AG08396 (cell line): ENCODE measurements around the gene VMAC.

Experiments used
- DNase-seq: peaks from one replicate; pipeline ENCODE4 v3.0.0; 2012; ENCODE audit warnings: low spot score, mixed read lengths

Gene VMAC

DNA sequence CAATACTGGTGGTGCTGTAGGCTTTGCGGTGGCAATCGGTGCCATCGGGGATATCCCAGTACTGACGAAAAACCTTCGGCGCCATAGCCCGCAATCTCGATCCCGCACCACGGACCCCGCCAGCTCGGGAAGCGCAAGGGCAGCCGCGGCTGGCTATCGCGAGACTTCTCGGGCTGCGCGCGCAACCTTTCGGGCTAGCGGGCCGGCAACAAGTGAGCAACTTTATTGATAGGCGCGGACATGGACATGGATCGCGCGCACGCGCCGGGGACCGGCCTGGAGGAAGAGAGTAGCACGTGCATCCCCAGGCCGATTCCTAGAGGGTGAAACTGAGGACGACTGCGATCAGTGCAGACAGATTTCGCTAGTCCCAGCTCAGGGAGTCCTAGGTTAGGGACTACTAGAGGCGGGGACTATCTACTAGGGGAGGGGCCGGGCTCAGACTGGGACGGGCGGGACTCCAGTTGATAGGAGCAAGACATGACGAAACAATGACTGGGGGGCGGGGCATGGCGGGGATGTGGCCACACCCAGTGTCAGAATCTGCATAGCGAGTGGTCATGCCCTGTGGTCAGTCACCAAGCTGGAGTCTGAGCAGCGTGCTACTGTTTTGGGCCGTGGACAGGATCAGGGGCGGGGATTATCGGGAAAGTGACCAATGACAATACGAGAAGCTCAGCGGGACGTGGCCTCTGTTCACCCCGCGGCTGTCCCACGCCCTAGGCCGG, 884 bp upstream of the VMAC start, which contains the start of gene NDUFA11:
Gene NDUFA11 (minus strand): TSS at position 167 of the 728 bp plus-strand sequence. CDS start 82 bp downstream, at position 85.
- DNase-seq, result peak; percentile 95

- DNase-seq, result no peak
Observed at GRCh38 chr19:5905114-5905778, 574 bp downstream of the VMAC start.

DNA sequence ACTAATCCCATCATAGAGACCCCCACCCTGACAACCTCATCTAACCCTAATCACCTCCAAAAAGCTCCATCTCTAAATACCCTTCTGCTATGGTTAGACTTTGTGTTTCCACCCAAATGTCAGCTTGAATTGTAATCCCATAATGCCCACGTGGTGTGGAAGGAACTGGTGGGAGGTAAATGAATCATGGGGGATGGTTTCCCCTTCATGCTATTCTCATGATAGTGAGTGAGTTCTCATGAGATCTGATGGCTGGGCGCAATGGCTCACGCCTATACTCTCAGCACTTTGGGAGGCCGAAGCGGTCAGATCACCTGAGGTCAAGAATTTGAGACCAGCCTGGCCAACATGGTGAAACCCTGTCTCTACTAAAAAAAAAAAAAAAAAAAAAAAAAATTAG, 2.6 kb downstream of the VMAC start:
- no peak for DNase-seq

DNA sequence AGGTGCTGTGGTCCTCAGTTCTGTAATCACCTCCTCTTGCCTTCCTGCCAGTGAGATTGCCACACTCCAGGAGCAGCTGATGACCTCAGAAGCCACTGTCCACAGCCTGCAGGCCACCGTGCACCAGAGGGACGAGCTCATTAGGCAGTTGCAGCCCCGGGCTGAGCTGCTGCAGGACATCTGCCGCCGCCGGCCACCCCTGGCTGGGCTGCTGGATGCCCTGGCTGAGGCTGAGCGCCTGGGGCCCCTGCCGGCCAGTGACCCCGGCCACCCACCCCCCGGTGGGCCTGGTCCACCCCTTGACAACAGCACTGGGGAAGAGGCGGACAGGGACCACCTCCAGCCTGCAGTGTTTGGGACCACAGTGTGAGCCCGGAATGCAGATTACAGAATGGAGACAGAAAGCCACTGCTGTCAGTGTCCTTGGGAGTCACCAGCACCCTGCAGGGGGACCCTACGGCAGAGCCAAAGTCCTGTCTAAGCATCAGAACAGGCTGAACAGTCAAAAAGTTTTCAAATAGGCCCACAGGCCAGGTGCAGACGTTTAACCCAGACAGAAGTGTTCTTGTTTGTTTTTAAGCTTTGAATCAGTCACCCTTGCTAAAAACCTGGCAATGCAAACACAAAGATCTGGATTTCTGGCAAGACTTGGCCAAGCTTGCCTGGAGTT, 4.2 kb downstream of the VMAC start:
- no peak for DNase-seq

DNA sequence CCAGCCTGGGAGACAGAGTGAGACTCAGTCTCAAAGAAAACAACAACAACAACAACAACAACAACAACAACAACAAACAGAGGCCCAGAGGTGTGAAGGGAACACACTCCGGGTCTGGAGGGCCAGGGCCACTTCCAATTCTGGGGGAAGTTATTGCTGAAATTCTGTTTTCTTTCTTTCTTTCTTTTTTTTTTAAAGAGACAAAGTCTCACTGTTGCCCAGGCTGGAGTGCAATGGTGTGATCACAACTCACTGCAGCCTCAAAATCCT, 5.9 kb downstream of the VMAC start:
- DNase-seq, result no peak

- DNase-seq, result no peak
Observed at GRCh38 chr19:5911366-5911765, 6.7 kb downstream of the VMAC start.

- peak; percentile 82 for DNase-seq
Observed at GRCh38 chr19:5913739-5914357, 9.2 kb downstream of the VMAC start, which contains the start of gene CAPS. Gene CAPS (plus strand): TSS chr19:5914254. CDS start chr19:5914407, 153 bp downstream.

DNA sequence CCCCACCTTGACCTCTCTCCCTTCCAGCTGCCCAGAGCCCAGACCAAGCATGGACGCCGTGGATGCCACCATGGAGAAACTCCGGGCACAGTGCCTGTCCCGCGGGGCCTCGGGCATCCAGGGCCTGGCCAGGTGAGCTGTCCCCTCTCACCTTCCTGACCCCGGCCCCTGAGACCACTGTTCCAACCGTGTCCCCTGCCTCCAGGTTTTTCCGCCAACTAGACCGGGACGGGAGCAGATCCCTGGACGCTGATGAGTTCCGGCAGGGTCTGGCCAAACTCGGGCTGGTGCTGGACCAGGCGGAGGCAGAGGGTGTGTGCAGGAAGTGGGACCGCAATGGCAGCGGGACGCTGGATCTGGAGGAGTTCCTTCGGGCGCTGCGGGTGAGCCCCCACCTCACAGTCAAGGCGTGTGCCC, 9.7 kb downstream of the VMAC start:
- no peak for DNase-seq

GRCh38 chr19:5914946-5915781, 10.5 kb downstream of the VMAC start:
- DNase-seq, result no peak

DNA sequence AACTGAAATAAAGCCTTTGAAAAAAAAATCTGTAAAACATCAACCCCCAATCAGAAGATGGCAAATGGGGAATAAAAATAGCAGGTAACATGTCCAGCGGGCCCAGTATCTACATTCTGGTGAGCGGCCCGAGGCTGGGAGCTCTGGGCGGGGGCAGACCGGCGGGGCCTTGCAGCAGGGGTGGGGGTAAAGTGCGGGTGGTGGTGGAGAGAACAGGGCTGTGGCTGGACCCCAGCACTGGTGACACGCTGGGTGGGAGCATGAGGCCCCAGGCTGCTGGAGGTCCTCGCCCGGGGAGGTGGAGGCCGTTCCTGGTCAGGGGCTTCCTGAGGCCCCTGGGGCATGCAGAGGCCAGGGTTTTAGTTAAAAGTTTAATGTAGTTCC, 11.1 kb downstream of the VMAC start:
- no peak for DNase-seq

DNA sequence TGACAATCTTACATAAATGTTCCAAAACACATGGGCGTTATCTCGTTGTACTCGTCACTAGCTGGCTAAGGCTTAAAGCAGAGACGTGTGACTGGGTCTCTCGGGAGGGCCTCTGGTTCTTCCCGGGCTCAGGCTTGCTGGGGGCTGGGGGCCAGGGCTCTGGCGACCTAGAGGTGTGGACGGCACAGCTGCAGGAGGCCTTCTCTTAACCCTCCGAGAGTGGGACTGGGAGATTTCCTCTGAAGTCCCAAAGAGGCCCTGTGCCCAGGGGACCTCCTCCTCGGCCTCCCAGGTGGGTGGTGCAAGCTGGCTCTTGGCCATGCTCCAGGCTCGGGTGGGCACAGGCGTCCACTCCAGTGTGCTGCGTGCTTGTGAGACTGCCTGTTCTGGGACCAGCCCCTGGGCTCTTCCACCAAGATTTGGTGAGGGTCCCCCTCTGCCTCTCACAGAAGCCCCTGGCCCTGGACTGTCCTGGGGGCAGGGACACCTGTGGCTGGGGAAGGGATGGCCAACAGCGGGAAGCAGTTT, 11.6 kb downstream of the VMAC start:
- DNase-seq, result no peak

- no peak for DNase-seq
Observed at GRCh38 chr19:5917431-5918107, 12.9 kb downstream of the VMAC start.

GRCh38 chr19:5918463-5919079, 13.9 kb downstream of the VMAC start:
- no peak for DNase-seq

- DNase-seq, result no peak
Observed at GRCh38 chr19:5921516-5922160, 17.0 kb downstream of the VMAC start.

DNA sequence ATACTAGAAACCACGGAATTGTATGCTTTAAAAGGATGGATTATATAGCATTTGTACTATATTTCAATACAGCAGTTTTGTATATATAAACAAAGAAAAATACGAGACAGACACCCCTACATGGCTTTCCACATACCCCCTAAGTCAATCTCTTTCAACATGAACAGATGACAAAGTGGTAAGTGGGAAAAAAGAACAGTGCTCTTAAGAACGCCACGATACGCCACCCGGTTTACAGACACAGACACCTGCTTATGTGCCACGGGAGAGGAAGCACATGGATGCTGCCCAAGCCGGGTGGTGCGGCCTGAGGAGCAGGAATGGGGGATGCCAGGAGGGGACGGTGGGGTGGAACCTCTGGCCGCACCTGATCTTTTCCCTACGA, 17.5 kb downstream of the VMAC start:
- DNase-seq, result no peak

- no peak for DNase-seq
Observed at GRCh38 chr19:5923356-5923755, 18.7 kb downstream of the VMAC start.

DNA sequence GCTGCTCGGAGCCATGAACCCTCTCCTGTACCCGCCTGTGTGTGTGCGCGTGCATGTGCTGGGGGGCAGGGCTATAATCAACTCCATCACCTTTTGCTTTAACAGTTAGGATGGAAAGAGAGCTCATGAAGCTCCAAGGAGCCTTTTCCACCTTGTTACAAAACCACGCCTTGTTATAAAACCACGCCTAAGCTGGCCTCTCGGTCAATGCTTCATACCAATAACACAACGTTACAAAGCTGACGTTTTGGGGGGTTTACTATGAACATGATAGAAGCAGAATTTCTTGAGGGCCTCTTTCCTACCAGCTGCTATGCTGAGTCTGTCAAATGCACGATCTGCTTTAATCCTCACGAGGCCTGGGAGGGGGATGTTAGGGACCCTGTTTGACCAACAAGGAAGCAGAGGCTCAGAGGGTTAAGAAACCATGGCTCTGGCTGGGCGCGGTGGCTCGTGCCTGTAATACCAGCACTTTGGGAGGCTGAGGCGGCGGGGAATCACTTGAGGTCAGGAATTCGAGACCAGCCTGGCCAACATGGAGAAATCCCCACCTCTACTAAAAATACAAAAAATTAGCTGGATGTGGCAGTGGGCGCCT, 21.3 kb downstream of the VMAC start:
- no peak for DNase-seq

DNA sequence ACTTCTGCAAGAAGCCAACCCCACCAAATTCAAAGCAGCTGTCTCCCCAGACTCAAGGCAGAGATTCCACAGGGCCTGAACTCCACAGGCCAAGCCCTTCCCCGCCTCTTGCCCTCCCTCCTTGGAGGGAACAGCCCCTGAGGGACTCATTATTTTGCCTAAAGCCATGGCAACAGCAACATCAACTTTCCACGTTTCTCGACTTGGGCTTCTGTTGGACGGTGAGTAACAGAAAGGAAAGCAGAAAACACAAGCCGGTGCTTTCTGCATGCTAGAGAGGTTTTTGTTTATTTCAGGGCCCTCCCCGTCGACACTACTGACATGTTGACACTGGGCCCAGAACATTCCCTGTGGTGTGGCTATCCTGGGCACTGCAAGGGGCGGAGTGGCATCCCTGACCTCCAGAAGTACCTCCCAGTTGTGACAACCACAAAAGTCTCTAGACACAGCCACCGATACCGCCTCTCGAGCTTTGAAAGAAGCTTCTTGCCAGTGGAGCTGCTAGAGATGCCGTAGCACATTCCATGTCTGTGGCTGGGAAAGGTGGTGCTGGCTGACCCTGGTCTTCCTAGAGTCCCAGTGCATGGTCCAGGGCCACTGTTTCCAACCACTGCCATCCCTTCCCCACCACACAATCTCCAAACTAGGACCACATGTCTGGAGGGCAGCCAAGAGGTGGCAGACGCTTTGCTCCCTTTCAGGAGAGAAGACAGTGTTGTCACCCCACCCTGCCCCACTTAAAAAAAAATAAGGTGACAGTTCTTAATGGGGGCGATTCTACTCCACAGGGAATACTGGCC, 22.2 kb downstream of the VMAC start:
- DNase-seq, result peak; percentile 86

DNA sequence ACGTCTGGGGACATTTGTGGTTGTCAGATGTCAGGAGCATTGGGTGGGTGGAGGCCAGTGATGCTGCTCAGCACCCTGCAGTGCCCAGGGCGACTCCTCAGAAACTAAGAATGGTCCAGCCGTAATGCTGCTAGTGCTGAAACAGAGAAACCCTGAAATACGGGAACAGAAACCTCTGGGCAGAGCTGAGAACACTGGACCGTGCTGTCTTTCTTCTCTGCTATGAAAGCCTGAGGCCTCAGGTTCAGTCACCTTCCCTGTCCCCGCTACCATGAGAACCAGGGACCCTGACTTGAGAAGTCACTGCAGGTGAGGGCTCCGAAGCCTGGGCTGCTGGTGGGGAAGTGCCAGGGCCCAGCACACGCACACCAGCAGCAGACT, 22.8 kb downstream of the VMAC start:
- no peak for DNase-seq
